Neural cell (in vitro differentiated cells): ENCODE data around the gene BUD31. TPM values are rescaled to one million over a fixed set of nuclear protein-coding genes. Genes with fewer than 3 reads are reported as not detected.
"Not testable (repeated sequence)": the region's sequence is repeated elsewhere in the genome, so short reads cannot be mapped to it uniquely, and the experiment has no call there.

Source experiments
- H2AFZ ChIP-seq: fragments of 200-600, 300-800 bp; sonication (generic), shearing (Covaris generic); 2 replicates; pipeline ENCODE4 v1.6.0; 2014; ENCODE audit warnings: low read depth, mild to moderate bottlenecking, antibody characterized with exemption, low read length, moderate library complexity
- H3F3A ChIP-seq: fragments of 200-600 bp; shearing (Covaris generic); 2 replicates; pipeline ENCODE4 v1.6.1; 2016; ENCODE audit warnings: mild to moderate bottlenecking, moderate library complexity, mixed read lengths, antibody characterized with exemption, low read length; ENCODE audit not compliant: insufficient read depth, poor library complexity, severe bottlenecking
- H3K27ac ChIP-seq: fragments of 200-600, 300-800 bp; sonication (generic), shearing (Covaris generic); 2 replicates; pipeline ENCODE4 v1.5.1; 2014; ENCODE audit warnings: mild to moderate bottlenecking, low read length, moderate library complexity
- H3K27me3 ChIP-seq: fragments of 300-800, 200-600 bp; sonication (generic), shearing (Covaris generic); 2 replicates; pipeline ENCODE4 v1.6.0; 2014; ENCODE audit warnings: mild to moderate bottlenecking, low read depth, low read length, moderate library complexity; ENCODE audit not compliant: insufficient read depth
- H3K36me3 ChIP-seq: fragments of 300-800, 200-600 bp; sonication (generic), shearing (Covaris generic); 2 replicates; pipeline ENCODE4 v1.5.1; 2014; ENCODE audit warnings: mild to moderate bottlenecking, antibody characterized with exemption, low read length, moderate library complexity; ENCODE audit not compliant: insufficient read depth
- H3K4me2 ChIP-seq: fragments of 300-800, 200-600 bp; sonication (generic), shearing (Covaris generic); 2 replicates; pipeline ENCODE4 v1.6.0; 2014; ENCODE audit warnings: mild to moderate bottlenecking, low read length
- H3K4me3 ChIP-seq: fragments of 300-800, 200-600 bp; sonication (generic), shearing (Covaris generic); 2 replicates; pipeline ENCODE4 v1.5.1; 2014; ENCODE audit warnings: mild to moderate bottlenecking, low read length, moderate library complexity
- H3K79me2 ChIP-seq: fragments of 200-600 bp; shearing (Covaris generic); replicated peaks from 2 replicates; pipeline ENCODE4 v1.6.0; 2014; ENCODE audit warnings: mild to moderate bottlenecking, low read length, moderate library complexity; ENCODE audit not compliant: insufficient read depth
- H3K9ac ChIP-seq: fragments of 300-800, 200-600 bp; sonication (generic), shearing (Covaris generic); 2 replicates; pipeline ENCODE4 v1.6.1; 2016; ENCODE audit warnings: mild to moderate bottlenecking, low read length, mixed read lengths
- H3K9me2 ChIP-seq: fragments of 200-600 bp; shearing (Covaris generic); 2 replicates; pipeline ENCODE4 v1.6.1; 2016; ENCODE audit warnings: mild to moderate bottlenecking, low read length, mixed read lengths; ENCODE audit not compliant: insufficient read depth
- H3K9me3 ChIP-seq: fragments of 200-600, 300-800 bp; sonication (generic), shearing (Covaris generic); 2 replicates; pipeline ENCODE4 v1.6.1; 2016; ENCODE audit warnings: mild to moderate bottlenecking, mixed run types, low read length, moderate library complexity, mixed read lengths
- H4K20me1 ChIP-seq: fragments of 200-600 bp; shearing (Covaris generic); 2 replicates; pipeline ENCODE4 v1.6.1; 2016; ENCODE audit warnings: mild to moderate bottlenecking, mixed run types; ENCODE audit not compliant: insufficient read depth
- CTCF ChIP-seq: fragments of 450-650 bp; IDR thresholded peaks from 2 replicates; pipeline ENCODE4 v1.5.1; 2014; ENCODE audit warnings: antibody characterized with exemption, mild to moderate bottlenecking, moderate library complexity; ENCODE audit not compliant: poor library complexity, severe bottlenecking
- EP300 ChIP-seq: fragments of 450-650 bp; conservative IDR thresholded peaks from 2 replicates; pipeline ENCODE4 v1.6.1; 2014; ENCODE audit warnings: antibody characterized with exemption, mild to moderate bottlenecking, moderate library complexity; ENCODE audit not compliant: poor library complexity, severe bottlenecking
- EZH2 ChIP-seq: fragments of 200-600, 300-800 bp; shearing (Covaris generic), sonication (generic); IDR thresholded peaks from 2 replicates; pipeline ENCODE4 v1.6.1; 2014; ENCODE audit warnings: antibody characterized with exemption, low read length, borderline replicate concordance, mild to moderate bottlenecking; ENCODE audit not compliant: insufficient read depth, poor library complexity, severe bottlenecking
- MXI1 ChIP-seq: fragments of 450-650 bp; conservative IDR thresholded peaks from 2 replicates; pipeline ENCODE4 v1.6.1; 2014; ENCODE audit warnings: antibody characterized with exemption, mild to moderate bottlenecking; ENCODE audit not compliant: poor library complexity, severe bottlenecking
- POLR2AphosphoS5 ChIP-seq: IDR thresholded peaks from 2 replicates; pipeline ENCODE4 v1.6.1; 2012
- RAD21 ChIP-seq: fragments of 450-650 bp; conservative IDR thresholded peaks from 2 replicates; pipeline ENCODE4 v1.6.1; 2014; ENCODE audit warnings: antibody characterized with exemption, mild to moderate bottlenecking, moderate library complexity
- REST ChIP-seq: IDR thresholded peaks from 2 replicates; pipeline ENCODE4 v1.6.1; 2012; ENCODE audit warnings: borderline replicate concordance
- SMC3 ChIP-seq: fragments of 450-650 bp; conservative IDR thresholded peaks from 2 replicates; pipeline ENCODE4 v1.6.1; 2014; ENCODE audit warnings: antibody characterized with exemption, mild to moderate bottlenecking, moderate library complexity; ENCODE audit not compliant: poor library complexity
- TAF1 ChIP-seq: IDR thresholded peaks from 2 replicates; pipeline ENCODE4 v1.6.1; 2012; ENCODE audit warnings: low read depth
- polyA plus RNA-seq: library from polyadenylated mRNA; depleted of rRNA; stranded (reverse); fragments of >200 nt; gene quantifications from 2 replicates; pipeline ENCODE4 v1.2.3, GENCODE V29; 2014

The BUD31 gene
- polyA plus RNA-seq, 1 donor from 2014 or later, result 251 TPM

GRCh38 chr7:99379693-99380031, 29.1 kb upstream of the BUD31 start:
- not testable (repeated sequence) for H3K36me3 ChIP-seq, H3K9me3 ChIP-seq, H3K27ac ChIP-seq, H3K27me3 ChIP-seq, H3K79me2 ChIP-seq, H3K9ac ChIP-seq, H3K9me2 ChIP-seq, H4K20me1 ChIP-seq, H3K4me3 ChIP-seq, H3K4me2 ChIP-seq, H3F3A ChIP-seq, H2AFZ ChIP-seq

- H3K9ac ChIP-seq, result no peak overlapping the region
Observed at GRCh38 chr7:99380032-99380822, 28.5 kb upstream of the BUD31 start.

More at GRCh38 chr7:99380032-99380822, 28.5 kb upstream of the BUD31 start:
- Histone ChIP-seq H3K27me3 (peaks cover 3% of the 10 kb centered on the region), H3K27ac (no peak overlapping the region), H4K20me1 (no peaks in the 10 kb centered on the region), H3F3A (no peaks in the 10 kb centered on the region), H3K9me2 (no peaks in the 10 kb centered on the region), H3K9me3 (no peaks in the 10 kb centered on the region), H3K79me2 (no peaks in the 10 kb centered on the region), H3K4me2 (no peak overlapping the region), H2AFZ (no peak overlapping the region), H3K36me3 (no peaks in the 10 kb centered on the region), H3K4me3 (no peak overlapping the region)
- TF ChIP-seq POLR2AphosphoS5, result no peak
- no peak for TF ChIP-seq EZH2
- no peak for TF ChIP-seq EP300
- TF ChIP-seq SMC3, result no peak
- TF ChIP-seq REST, result no peak
- no peak for TF ChIP-seq RAD21
- TF ChIP-seq TAF1, result no peak
- TF ChIP-seq MXI1, result no peak
- TF ChIP-seq CTCF, result no peak
